ENCODE data around the gene PSMB8.

PSMB8 gene

GRCh38 chr6:32852018-32852843 lies 8.4 kb upstream of the PSMB8 start:
- peak overlapping the region; percentile 98 for H3K4me3 ChIP-seq (ENCODE audit: low read depth, low read length)
- no peak for DNase-seq (ENCODE audit: low read depth)
- no peak for TF ChIP-seq CTCF (IDR thresholded peaks at IDR 0.05; ENCODE audit: low read depth, low read length, missing control alignments)

- TF ChIP-seq CTCF (IDR thresholded peaks at IDR 0.05; ENCODE audit: low read depth, low read length, missing control alignments) = no peak
- H3K4me3 ChIP-seq (ENCODE audit: low read depth, low read length) = peak overlapping the region; percentile 98
- DNase-seq (ENCODE audit: low read depth) = no peak
These were observed 7.2 kb upstream of the PSMB8 start for GRCh38 chr6:32851025-32851424.

- TF ChIP-seq CTCF (IDR thresholded peaks at IDR 0.05; ENCODE audit: low read depth, low read length, missing control alignments) = no peak
These were observed 5.3 kb upstream of the PSMB8 start for GRCh38 chr6:32849126-32849525.

GRCh38 chr6:32847795-32848194 lies 3.9 kb upstream of the PSMB8 start:
- DNase-seq (ENCODE audit: low read depth) = no peak

More at GRCh38 chr6:32849126-32849525, 5.3 kb upstream of the PSMB8 start:
- H3K4me3 ChIP-seq (ENCODE audit: low read depth, low read length) = no peak overlapping the region
- no peak for DNase-seq (ENCODE audit: low read depth)

GRCh38 chr6:32847004-32847403 lies 3.2 kb upstream of the PSMB8 start:
- no peak for TF ChIP-seq CTCF (IDR thresholded peaks at IDR 0.05; ENCODE audit: low read depth, low read length, missing control alignments)
- peak overlapping the region; percentile 76; the same call in 1 of the 2 replicates for H3K4me3 ChIP-seq (ENCODE audit: low read depth, low read length)
- no peak for DNase-seq (ENCODE audit: low read depth)

More at GRCh38 chr6:32847795-32848194, 3.9 kb upstream of the PSMB8 start:
- H3K4me3 ChIP-seq (ENCODE audit: low read depth, low read length) = no peak overlapping the region
- TF ChIP-seq CTCF (IDR thresholded peaks at IDR 0.05; ENCODE audit: low read depth, low read length, missing control alignments) = peak; percentile 18

GRCh38 chr6:32845384-32845884 lies 1.6 kb upstream of the PSMB8 start:
- no peak for DNase-seq (ENCODE audit: low read depth)
- peak overlapping the region; percentile 76 for H3K4me3 ChIP-seq (ENCODE audit: low read depth, low read length)

More at GRCh38 chr6:32845384-32845884, 1.6 kb upstream of the PSMB8 start:
- TF ChIP-seq CTCF (IDR thresholded peaks at IDR 0.05; ENCODE audit: low read depth, low read length, missing control alignments) = no peak
